H9 (cell line): Measurements from ENCODE around the gene FXYD2. TPM values are rescaled to one million over a fixed set of nuclear protein-coding genes. Genes with fewer than 3 reads are reported as not detected.

Source experiments
- DNase-seq: peaks from one replicate; pipeline ENCODE4 v3.0.0-alpha.2; 2017
- H2AFZ ChIP-seq: one replicate; pipeline ENCODE4 v1.6.1; 2013; ENCODE audit warnings: mild to moderate bottlenecking, low read length, control low read depth, moderate library complexity
- H2AK5ac ChIP-seq: 2 replicates; pipeline ENCODE4 v1.6.1; 2013; ENCODE audit warnings: low read length, control low read depth, mixed read lengths; ENCODE audit not compliant: insufficient read length
- H2BK120ac ChIP-seq: one replicate; pipeline ENCODE4 v1.6.1; 2013; ENCODE audit warnings: low read depth, mild to moderate bottlenecking, low read length, control low read depth, inconsistent platforms; ENCODE audit not compliant: poor library complexity, severe bottlenecking
- H2BK12ac ChIP-seq: 2 replicates; pipeline ENCODE4 v1.6.1; 2013; ENCODE audit warnings: low read length, control low read depth, mixed read lengths, low read depth; ENCODE audit not compliant: insufficient read length
- H2BK15ac ChIP-seq: 2 replicates; pipeline ENCODE4 v1.6.1; 2013; ENCODE audit warnings: low read depth, low read length, control low read depth
- H2BK20ac ChIP-seq: one replicate; pipeline ENCODE4 v1.6.1; 2013; ENCODE audit warnings: low read depth, mild to moderate bottlenecking, low read length, control low read depth, inconsistent platforms; ENCODE audit not compliant: poor library complexity, severe bottlenecking
- H2BK5ac ChIP-seq: 2 replicates; pipeline ENCODE4 v1.6.1; 2013; ENCODE audit warnings: low read length, control low read depth, mixed read lengths; ENCODE audit not compliant: insufficient read length
- H3K14ac ChIP-seq: 2 replicates; pipeline ENCODE4 v1.6.1; 2013; ENCODE audit warnings: low read length, control low read depth; ENCODE audit not compliant: insufficient read depth
- H3K18ac ChIP-seq: 2 replicates; pipeline ENCODE4 v1.6.1; 2013; ENCODE audit warnings: low read depth, mild to moderate bottlenecking, mixed read lengths, low read length, control low read depth; ENCODE audit not compliant: insufficient read length
- H3K23ac ChIP-seq: 2 replicates; pipeline ENCODE4 v1.6.1; 2013; ENCODE audit warnings: low read length, control low read depth, mixed read lengths, low read depth; ENCODE audit not compliant: insufficient read length
- H3K23me2 ChIP-seq: 2 replicates; pipeline ENCODE4 v1.6.1; 2013; ENCODE audit warnings: low read depth, mild to moderate bottlenecking, mixed read lengths, low read length, control low read depth; ENCODE audit not compliant: insufficient read length, poor library complexity, severe bottlenecking
- H3K27ac ChIP-seq: 2 replicates; pipeline ENCODE4 v1.5.1; 2013; ENCODE audit warnings: low read length, control low read depth, mixed read lengths, low read depth; ENCODE audit not compliant: insufficient read length
- H3K27me3 ChIP-seq: 2 replicates; pipeline ENCODE4 v1.6.1; 2013; ENCODE audit warnings: low read length, control low read depth, inconsistent platforms; ENCODE audit not compliant: insufficient read depth
- H3K4ac ChIP-seq: 2 replicates; pipeline ENCODE4 v1.6.1; 2013; ENCODE audit warnings: low read depth, mild to moderate bottlenecking, control low read depth, inconsistent platforms, low read length, moderate library complexity
- H3K4me1 ChIP-seq: 2 replicates; pipeline ENCODE4 v1.6.1; 2013; ENCODE audit warnings: low read length, control low read depth, inconsistent platforms; ENCODE audit not compliant: insufficient read depth
- H3K4me2 ChIP-seq: 2 replicates; pipeline ENCODE4 v1.6.1; 2013; ENCODE audit warnings: low read length, control low read depth, mixed read lengths; ENCODE audit not compliant: insufficient read length, insufficient read depth
- H3K56ac ChIP-seq: 2 replicates; pipeline ENCODE4 v1.6.1; 2013; ENCODE audit warnings: low read depth, mild to moderate bottlenecking, mixed read lengths, low read length, control low read depth; ENCODE audit not compliant: insufficient read length
- H3K79me1 ChIP-seq: 2 replicates; pipeline ENCODE4 v1.6.1; 2013; ENCODE audit warnings: low read depth, mild to moderate bottlenecking, moderate library complexity, low read length, control low read depth, inconsistent platforms; ENCODE audit not compliant: insufficient read depth, poor library complexity, severe bottlenecking
- H3K79me2 ChIP-seq: 2 replicates; pipeline ENCODE4 v1.6.1; 2013; ENCODE audit warnings: low read length, control low read depth, inconsistent platforms; ENCODE audit not compliant: insufficient read depth
- H3K9ac ChIP-seq: 2 replicates; pipeline ENCODE4 v1.6.1; 2013; ENCODE audit warnings: low read length, control low read depth, mixed read lengths; ENCODE audit not compliant: insufficient read length; ENCODE audit errors: extremely low read depth
- H3K9me3 ChIP-seq: one replicate; pipeline ENCODE4 v1.6.1; 2013; ENCODE audit warnings: low read depth, low read length, inconsistent platforms; ENCODE audit not compliant: control insufficient read depth
- H3T11ph ChIP-seq: one replicate; pipeline ENCODE4 v1.6.1; 2013; ENCODE audit warnings: mild to moderate bottlenecking, low read length, control low read depth, inconsistent platforms
- H4K20me1 ChIP-seq: one replicate; pipeline ENCODE4 v1.6.1; 2013; ENCODE audit not compliant: control insufficient read depth, insufficient read length, insufficient read depth
- H4K5ac ChIP-seq: 2 replicates; pipeline ENCODE4 v1.6.1; 2013; ENCODE audit warnings: low read depth, mild to moderate bottlenecking, mixed read lengths, low read length, control low read depth; ENCODE audit not compliant: insufficient read length
- H4K8ac ChIP-seq: replicated peaks from 2 replicates; pipeline ENCODE4 v1.6.1; 2013; ENCODE audit warnings: low read length, control low read depth, mixed read lengths, low read depth; ENCODE audit not compliant: insufficient read length
- H4K91ac ChIP-seq: 2 replicates; pipeline ENCODE4 v1.6.1; 2013; ENCODE audit warnings: low read depth, mild to moderate bottlenecking, moderate library complexity, mixed read lengths, low read length, control low read depth; ENCODE audit not compliant: insufficient read length
- H3K27ac Mint-ChIP-seq, 3 experiments: 2 replicates in 2 of 3; 3 replicates in 1 of 3; pipeline ENCODE4 v1.8.0; 2020 to 2021; ENCODE audit warnings: mixed read lengths in 3 of 3, mild to moderate bottlenecking in 1 of 3, moderate library complexity in 1 of 3
- H3K27me3 Mint-ChIP-seq: 2 replicates; pipeline ENCODE4 v1.8.0; 2021; ENCODE audit warnings: low read depth, mild to moderate bottlenecking, moderate library complexity, mixed read lengths
- H3K36me3 Mint-ChIP-seq, 3 experiments: 2 replicates in 2 of 3; 3 replicates in 1 of 3; pipeline ENCODE4 v1.8.0; 2020 to 2021; ENCODE audit warnings: low read depth in 3 of 3, mixed read lengths in 3 of 3; ENCODE audit not compliant: insufficient read depth in 1 of 3
- H3K4me1 Mint-ChIP-seq, 2 experiments: 2 replicates each; pipeline ENCODE4 v1.8.0; 2020; ENCODE audit warnings: mixed read lengths in 2 of 2
- H3K4me3 Mint-ChIP-seq, 2 experiments: 2 replicates in 1 of 2; 3 replicates in 1 of 2; pipeline ENCODE4 v1.8.0; 2020 to 2021; ENCODE audit warnings: mild to moderate bottlenecking in 2 of 2, mixed read lengths in 2 of 2, moderate library complexity in 1 of 2
- H3K9me3 Mint-ChIP-seq, 2 experiments: 2 replicates in 1 of 2; 3 replicates in 1 of 2; pipeline ENCODE4 v1.8.0; 2020; ENCODE audit warnings: mild to moderate bottlenecking in 2 of 2, mixed read lengths in 2 of 2, moderate library complexity in 1 of 2
- CTCF ChIP-seq: fragments of 200-600 bp; sonication (generic); conservative IDR thresholded peaks from 3 replicates; pipeline ENCODE4 v1.8.0; 2021; ENCODE audit warnings: antibody characterized with exemption, mild to moderate bottlenecking
- WGBS: extraction: QIAGEN DNeasy Blood & Tissue Kit; methylation state at CpG from one replicate; pipeline ENCODE4 v1.1.7; 2013; ENCODE audit warnings: missing lambda C conversion rate, low lambda C conversion rate, mixed read lengths; ENCODE audit not compliant: insufficient read length; ENCODE audit errors: extremely low coverage; 5-methylcytosine and 5-hydroxymethylcytosine counted together
- total RNA-seq: library from RNA; stranded (reverse); gene quantifications from 2 replicates; pipeline ENCODE4 v1.2.1, GENCODE V29; 2021

FXYD2 gene
- total RNA-seq, 1 experiment from 2014 or later: 0.79 TPM

DNA sequence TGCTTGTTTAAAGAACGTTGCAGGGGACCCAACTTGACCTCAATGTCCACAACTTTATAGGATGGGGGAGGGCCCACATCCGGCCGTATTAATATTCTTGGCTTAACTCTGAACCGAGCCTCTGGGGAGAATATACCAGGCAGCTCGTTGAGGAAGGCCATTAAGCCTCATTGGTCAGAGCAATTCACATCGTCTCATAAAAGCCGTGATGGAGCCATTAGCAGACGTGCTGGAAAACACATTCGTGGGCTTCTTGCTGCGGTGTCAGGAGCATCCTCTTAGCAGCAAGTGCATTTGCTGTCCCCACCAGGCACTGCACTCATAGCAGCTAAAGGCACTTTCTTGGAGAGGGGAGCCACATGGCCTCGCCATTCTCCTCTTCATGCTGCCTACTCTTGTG is 42.4 kb downstream of the FXYD2 start:
- H2BK20ac ChIP-seq: no peak overlapping the region
- no peak overlapping the region for H4K5ac ChIP-seq
- TF ChIP-seq CTCF: no peak
- H3K4me2 ChIP-seq: no peak overlapping the region
- no peak overlapping the region for H2BK12ac ChIP-seq
- H3K56ac ChIP-seq: no peak overlapping the region
- no peaks in the 10 kb centered on the region for H3K79me1 ChIP-seq
- no peak overlapping the region for H4K91ac ChIP-seq
- no peaks in the 10 kb centered on the region for H3K36me3 Mint-ChIP-seq
- no CpG with 5 or more reads among the region's 11 CpGs for WGBS
- H3T11ph ChIP-seq: no peak overlapping the region
- no peak overlapping the region for H3K4ac ChIP-seq
- no peak overlapping the region for H3K14ac ChIP-seq
- no peak overlapping the region for H2AK5ac ChIP-seq
- no peaks in the 10 kb centered on the region for H3K9me3 ChIP-seq
- no peak overlapping the region for H3K4me3 Mint-ChIP-seq
- no peak overlapping the region for H3K23ac ChIP-seq
- H3K27ac Mint-ChIP-seq: no peak overlapping the region
- H3K9me3 Mint-ChIP-seq: no peaks in the 10 kb centered on the region
- no peak overlapping the region for H2BK5ac ChIP-seq
- no peaks in the 10 kb centered on the region for H3K79me2 ChIP-seq
- peaks cover 5 to 23% of the 10 kb centered on the region in 2 experiments for H3K4me1 Mint-ChIP-seq
- H3K4me1 ChIP-seq: no peaks in the 10 kb centered on the region
- H3K27ac ChIP-seq: no peak overlapping the region
- H3K18ac ChIP-seq: no peak overlapping the region
- no peaks in the 10 kb centered on the region for H3K23me2 ChIP-seq
- no peak overlapping the region for H2BK120ac ChIP-seq
- no peak overlapping the region for H2AFZ ChIP-seq
- H3K9ac ChIP-seq: no peak overlapping the region
- H2BK15ac ChIP-seq: no peak overlapping the region
- H4K20me1 ChIP-seq: no peaks in the 10 kb centered on the region
- no peaks in the 10 kb centered on the region for H3K27me3 ChIP-seq
- peaks cover 53% of the 10 kb centered on the region for H3K27me3 Mint-ChIP-seq
- H4K8ac ChIP-seq: no peak overlapping the region
- DNase-seq: no peak
